ENCODE measurements around the gene ST6GALNAC4.
"Not testable (repeated sequence)": the region's sequence is repeated elsewhere in the genome, so short reads cannot be mapped to it uniquely, and the experiment has no call there.

ST6GALNAC4 gene

DNA sequence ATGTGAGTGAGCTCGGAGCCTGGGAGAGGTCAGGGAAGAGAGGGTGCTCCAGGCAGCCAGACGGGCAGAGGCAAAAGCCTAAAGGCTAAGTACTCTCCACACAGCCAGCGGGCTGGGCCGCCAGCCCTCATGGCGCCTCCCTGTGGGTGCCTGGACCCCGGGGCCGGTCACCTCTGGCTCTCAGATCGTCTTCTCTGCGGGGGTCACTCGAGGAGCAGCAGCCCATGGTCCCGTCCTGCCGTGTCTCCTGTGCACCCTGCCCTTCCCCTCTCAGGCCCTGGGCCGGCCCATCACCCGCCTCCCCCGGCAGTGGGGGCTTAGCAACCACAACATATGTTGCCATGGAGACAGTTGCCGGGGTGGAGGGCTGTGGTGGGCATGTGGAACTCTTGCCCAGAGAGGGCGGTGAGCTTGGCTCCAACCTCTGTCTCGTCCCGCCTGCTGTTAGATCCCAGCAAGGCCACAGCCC is 43.6 kb downstream of the ST6GALNAC4 start:
- DNase-seq (ENCODE audit: low spot score) (no peak), FAIRE-seq (no peak)

DNA sequence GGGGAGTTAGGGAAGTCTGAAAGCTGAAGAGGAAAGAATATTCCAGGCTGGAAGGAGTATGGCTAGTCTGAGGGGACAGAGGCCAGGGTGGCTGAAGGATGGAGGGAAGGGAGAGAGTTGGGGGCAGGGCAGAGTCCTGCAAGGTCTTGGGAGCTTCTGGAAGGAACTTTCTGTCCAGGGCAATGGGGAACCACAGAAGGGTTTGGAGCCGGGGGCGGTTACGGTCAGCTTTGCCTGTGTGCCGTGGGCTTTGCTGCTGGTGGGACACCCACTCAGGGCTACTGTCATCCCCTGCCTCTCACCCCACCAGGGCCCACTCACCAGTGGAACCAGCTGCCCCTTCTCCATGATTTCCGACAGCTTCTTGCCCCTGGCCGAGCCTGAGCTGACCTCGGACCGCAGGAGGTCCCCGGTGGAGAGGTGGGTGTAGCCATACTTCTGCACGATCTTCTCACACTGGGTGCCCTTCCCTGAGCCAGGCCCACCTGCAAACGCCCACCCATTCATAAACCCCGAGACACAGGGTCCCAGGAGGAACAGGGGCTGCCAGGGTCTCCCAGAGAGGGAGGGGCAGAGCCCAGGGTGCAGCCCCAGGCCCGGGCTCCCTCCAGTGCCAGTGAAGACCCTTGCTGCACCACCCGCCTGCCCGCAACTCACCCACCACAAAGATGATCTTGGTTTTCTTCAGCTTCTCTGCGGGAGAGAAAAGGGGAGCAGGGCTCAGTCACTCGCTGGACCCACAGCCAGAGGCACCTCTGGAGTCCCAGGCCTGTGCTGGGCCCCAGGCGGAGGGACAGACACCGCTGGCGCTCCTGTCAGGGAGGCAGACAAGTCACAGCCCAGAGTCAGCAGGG is 44.2 kb downstream of the ST6GALNAC4 start:
- DNase-seq (ENCODE audit: low spot score) (no peak), FAIRE-seq (no peak)

DNA sequence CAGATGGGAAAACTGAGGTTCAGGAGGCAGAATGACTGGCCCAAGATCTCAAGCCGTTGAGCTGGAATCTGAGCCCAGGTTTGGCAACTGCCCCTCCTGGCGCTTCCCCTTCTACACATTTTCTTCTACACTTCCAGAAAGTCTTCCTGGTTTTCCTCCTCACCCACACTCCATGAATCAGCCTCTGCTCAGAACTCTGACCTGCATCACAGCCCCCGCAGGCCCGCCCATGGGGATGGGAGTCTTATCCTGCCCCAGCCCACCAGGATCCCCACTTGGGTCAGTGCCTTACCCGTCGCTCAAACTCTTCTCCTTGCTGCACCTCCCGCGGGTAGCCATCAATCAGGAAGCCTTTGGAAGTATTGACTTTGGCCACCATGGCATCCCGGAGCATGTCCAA is 45.3 kb downstream of the ST6GALNAC4 start:
- FAIRE-seq (no peak), DNase-seq (ENCODE audit: low spot score) (no peak)

DNA sequence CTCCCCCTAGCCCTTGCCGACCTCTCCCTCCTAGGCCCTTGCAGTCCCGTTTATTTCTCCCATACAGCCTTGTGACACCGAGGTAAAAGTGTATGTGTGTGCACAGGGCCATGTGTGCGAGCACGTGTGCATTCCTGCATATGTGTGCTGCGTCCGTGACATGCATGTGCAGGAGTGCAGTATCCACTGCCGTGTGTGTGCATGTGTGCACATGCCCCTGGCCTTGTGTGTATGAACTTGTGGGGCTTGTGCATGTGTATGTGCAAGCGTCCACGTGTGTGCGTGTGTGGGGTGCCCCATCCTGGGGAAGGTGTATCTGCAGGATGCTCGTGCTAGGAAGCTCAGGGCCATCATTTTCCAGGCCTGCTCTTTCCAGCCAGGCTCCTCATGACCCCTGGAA is 46.0 kb downstream of the ST6GALNAC4 start:
- no peak for DNase-seq (ENCODE audit: low spot score)
- no peak for FAIRE-seq

DNA sequence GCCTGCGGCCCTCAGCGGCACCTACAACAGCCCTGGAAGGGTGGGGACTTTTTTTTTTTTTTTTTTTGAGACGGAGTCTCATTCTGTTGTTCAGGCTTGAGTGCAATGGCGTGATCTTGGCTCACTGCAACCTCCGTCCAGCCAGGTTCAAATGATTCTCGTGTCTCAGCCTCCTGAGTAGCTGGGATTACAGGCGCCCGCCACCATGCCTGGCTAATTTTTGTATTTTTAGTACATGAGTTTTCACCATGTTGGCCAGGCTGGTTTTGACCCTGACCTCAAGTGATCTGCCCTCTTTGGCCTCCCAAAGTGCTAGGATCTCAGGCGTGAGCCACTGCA is 46.7 kb downstream of the ST6GALNAC4 start:
- DNase-seq (ENCODE audit: low spot score); FAIRE-seq: not testable (repeated sequence)

DNA sequence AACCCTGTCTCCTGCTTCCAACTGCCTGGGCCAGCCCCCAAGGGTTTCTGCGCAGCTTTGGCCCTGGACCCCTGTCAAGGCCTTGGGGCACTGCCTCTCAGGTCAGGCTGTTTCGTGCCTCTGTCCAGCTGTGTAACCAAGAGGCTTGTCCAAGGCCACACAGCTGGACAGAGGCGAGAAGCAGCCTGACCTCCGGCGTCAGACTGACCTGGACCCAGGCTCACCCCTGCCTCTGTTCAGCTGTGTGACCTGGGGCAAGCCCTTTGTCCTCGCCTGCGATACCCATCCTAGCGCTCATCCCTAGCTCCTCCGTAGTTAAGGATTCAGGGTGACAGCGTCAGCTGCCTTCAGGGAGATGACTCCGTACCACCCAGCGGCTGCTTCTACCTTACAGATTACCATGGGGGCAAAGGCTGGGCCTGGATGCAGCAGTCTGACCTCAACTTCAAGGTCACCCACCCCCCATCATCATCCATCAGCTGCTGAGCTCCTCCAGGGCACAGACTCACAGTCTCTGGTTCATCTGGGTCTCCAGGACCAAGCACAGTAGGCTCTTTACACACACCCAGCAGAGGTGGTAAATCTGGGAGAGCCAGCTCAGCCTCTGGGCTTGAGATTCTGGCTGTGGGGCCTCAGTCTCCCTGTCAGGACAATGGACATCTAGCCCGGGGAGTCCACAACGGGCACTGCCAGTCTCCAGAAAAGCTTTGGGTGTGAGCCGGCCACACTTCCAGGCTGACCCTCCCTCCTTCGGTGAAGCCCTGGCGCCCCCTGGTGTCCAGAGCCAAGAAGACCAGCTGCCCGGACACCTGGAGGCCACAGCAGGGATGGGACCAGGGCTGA is 47.3 kb downstream of the ST6GALNAC4 start:
- DNase-seq (ENCODE audit: low spot score) (peak; percentile 70), FAIRE-seq (peak; percentile 40)

DNA sequence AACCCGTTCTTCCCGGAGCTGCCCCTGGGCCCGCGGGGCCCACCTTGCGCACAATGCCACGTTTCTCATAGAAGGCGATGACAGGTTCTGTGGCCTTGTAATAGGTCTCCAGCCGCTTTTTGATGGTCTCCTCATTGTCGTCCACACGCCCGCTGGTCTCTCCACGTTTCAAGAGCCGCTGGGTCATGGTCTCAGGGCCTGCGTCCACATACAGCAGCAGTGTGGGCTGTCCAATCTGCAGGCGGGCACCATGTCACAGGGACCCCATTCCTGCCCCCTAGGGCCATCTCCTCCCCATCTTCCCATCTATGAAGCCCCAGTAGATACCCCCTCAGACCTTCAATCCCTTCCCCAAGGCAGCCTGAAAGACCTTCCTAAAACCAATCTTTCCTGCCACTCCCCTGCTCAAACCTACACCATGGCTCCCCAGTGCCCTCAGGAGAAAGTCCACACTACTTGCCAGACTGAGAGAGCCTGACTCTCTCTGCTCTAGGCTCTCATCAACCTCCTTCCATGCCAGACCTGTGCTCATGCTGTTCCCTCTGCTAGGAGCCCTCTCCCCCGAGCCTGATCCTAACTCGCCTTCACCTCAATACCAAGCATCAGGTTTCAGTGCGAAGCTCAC is 48.5 kb downstream of the ST6GALNAC4 start:
- DNase-seq (ENCODE audit: low spot score), result no peak

DNA sequence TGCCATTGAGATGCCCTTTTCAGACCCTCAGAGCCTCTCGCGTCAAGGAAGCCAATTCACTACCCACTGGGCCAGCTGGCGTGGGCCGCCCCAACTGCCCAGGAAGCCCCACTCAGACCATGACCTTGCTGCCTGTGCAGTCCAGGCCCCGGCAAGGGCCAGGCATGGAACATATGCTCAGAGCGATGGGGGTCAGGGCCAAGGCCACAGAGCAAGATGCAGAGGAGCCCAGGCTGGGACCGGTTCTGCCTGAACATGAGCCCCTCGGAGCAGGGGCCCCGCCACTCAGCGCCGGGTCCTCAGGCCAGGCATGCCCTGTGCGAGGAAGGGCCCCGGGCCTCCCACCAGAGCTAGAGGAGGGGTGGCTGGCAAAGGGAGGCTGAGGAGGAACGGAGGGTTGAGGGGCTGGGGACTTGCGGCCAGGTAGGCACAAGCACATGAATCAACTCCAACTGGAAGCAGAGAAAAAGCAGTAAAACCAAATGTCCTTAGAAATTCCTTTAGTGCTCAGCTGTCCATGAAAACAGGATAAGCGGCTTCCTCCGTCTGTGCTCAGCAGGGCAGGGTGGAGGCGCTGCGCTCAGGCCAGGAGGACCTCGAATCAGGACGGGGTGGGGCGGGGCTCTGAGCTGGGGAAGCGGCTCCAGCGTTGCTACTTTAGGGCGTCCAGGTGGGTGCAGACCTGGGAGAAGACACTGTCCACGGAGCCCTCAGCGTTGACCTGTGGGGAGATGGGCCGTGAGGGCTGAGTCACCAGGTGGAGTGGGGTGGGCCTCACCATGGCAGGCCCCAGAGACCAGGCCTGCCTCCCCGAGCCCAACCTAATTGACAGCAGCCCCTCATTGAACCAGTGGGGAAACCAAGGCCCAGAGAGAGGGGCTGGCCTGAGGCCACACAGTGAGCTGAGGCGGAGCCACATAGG is 49.2 kb downstream of the ST6GALNAC4 start:
- no peak for DNase-seq (ENCODE audit: low spot score)
- FAIRE-seq, result no peak

More for the DNA sequence above, 48.5 kb downstream of the ST6GALNAC4 start:
- FAIRE-seq, result no peak

DNA sequence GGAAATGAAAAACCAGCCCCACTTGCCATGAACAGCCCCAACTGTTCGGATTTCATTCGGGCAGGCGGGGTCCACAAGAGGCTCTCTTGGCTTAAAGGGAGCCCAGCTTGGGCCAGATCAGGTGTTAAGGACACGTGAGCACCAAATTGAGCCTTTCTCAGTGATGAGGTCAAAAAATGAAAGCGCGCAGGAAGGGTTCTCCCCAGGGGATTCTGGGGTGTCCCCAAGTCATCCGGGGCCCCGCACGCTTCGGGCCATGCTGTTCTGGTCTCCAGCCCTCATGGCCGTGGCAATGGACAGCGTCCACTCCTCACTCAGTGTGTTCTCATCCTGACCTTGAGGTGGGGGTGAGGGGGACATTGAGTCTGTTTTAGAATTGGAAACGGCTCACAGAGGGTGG is 50.3 kb downstream of the ST6GALNAC4 start:
- DNase-seq (ENCODE audit: low spot score), result no peak
- FAIRE-seq, result no peak

DNA sequence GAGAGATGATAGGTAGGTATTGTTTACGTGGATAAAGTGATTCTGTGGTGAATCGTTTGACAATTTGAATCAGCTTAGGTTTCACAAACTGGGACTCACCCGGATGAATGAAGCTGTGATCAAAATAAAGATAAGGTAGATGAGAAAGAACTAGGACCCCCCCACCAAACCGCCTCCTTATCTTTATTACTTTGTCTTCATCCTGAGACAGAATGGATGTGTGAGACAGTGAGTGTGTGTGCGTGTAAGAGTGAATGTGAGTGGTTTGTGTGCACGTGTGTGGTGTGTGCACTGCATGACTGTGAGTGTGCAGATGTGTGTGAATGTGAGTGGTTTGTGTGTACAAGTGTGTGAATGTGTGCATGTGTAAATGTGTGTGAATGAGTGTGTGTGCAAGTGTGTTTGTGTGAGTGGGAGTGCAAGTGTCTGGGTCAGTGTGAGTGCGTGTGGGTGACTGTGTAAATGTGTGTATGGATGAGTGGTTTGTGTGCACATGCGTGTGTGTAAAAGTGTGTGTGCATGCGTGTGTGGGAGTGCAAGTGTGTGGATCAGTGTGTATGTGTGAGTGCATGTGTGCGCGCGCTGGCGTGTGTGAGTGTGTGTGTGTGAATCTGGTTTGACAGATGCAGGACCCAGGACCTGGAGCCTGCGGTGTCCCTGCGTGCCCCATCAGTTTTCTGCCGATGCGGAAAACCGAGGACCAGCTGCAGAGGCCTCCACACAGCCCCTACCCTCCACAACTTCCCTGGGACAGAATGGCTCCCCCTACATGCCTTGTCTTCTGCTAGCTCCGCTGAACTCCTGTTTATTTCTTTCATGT is 51.0 kb downstream of the ST6GALNAC4 start:
- FAIRE-seq (no peak), DNase-seq (ENCODE audit: low spot score) (no peak)

DNA sequence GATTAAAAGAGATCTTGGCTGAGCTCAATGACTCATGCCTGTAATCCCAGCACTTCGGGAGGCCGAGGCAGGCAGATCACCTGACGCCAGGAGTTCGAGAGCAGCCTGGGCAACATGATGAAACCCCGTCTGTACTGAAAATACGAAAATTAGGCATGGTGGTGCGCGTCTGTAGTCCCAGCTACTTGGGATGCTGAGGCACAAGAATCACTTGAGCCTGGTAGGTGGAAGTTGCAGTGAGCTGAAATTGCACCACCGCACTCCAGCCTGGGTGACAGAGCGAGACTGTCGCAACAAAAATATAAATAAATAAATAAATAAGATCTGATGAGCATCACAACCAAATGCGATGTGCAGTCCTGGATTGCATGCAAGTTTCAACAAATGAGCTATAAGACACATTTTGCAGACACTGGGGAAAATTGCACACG is 53.6 kb downstream of the ST6GALNAC4 start:
- FAIRE-seq, result no peak

DNA sequence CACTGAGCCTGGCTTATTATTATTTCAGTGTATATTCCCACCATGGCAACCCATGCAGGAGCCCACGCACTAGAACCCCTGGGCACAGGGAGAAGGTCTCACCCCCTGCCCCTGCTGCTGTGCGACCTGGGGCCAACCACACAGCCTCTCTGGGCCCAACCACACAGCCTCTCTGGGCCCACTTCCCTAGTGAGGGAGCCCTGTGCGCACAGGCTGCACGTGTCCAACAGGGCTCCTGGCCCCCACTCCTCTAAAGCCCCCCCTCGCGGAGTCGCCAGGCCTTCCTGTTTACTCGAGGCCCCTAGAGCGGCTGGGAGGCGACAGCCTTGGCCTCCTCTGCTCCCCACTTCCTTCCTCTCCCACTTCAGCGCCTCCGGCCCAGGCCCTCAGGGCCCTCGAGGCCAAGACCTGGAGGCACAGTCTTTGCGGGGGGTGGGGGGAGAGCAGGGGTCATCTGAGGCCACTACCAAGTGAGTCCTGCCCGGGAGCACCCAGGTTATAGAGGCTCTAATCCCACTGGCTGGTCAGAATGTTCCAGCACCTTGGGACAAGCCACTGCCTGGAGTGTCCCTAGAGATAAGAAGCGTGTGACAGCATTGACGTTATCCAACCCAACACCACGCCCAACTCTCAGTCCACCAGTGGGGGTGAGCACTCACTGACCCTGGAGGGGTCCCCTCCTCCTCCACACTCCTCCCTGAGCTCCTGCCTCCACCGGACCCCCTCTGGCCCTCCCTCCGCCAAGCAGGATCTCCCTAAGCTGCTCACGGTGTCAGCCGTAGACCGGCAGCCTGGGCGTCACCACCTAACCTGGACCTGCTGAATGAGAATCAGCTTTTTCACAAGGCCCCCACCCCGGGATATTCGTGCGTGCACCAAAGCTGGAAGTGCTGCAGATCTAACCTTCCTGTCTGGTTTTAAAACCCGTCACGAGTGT is 54.5 kb downstream of the ST6GALNAC4 start:
- DNase-seq (ENCODE audit: low spot score) (no peak), FAIRE-seq (no peak)

More for the DNA sequence above, 53.6 kb downstream of the ST6GALNAC4 start:
- no peak for DNase-seq (ENCODE audit: low spot score)

DNA sequence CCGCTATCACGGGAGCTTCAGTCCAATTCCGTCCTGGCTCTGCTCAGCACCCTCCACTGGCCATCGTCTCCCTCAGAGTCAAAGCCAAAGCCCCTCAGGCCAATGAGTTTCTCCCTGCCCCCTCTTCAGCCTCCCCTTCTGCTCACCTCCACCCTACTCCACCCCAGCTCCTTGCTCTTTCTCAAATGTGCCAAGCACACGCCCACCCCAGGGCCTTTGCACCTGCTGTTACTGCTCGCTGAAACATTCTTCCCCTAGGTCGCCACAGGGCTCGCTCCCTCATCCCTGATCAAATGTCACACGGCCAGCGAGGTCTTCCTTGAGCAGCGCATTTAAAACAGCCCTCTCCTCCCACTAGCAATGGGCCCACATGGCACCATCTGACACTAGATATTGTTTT is 56.1 kb downstream of the ST6GALNAC4 start:
- FAIRE-seq (no peak), DNase-seq (ENCODE audit: low spot score) (no peak)

DNA sequence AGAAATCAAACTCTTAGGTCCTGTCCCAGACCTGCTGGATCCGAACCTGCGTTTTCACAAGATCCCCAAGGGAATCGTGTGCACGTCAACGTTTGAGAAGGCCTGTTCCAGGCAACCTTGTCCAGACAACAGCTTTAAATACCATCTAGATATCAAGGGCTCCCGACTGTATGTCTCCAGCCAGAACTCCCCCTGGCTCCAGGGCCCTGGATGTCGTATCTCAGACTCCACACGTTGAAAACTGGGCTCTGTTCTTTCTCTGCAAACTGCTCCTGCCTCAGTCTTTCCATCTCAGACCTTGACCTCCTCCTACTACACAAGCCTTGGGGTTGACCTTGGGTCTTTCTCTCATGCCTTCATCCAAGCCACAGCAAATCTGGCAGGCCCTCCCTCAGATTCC is 56.6 kb downstream of the ST6GALNAC4 start:
- no peak for DNase-seq (ENCODE audit: low spot score)
- no peak for FAIRE-seq

DNA sequence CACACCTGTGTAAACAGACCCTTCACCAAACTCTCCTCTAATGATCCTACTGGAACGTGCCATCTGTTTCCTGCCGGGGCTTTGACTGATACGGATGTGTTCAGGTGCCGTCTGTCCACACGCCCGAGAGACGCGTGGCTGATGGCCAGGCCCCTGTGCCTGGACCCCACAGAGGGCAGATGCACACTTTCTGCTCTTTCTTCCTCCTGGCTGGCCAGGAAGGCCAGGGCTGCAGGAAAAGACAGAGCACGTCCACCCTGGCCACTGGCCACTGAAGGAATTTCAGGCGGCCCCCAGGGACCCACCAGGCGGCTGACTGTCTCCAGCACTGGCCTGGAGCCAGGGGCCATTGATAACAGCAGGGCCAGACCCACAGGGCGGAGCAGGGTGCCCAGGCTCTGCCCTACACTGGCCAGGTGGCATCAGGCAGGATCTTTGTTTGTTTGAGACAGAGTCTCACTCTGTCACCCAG is 58.8 kb downstream of the ST6GALNAC4 start:
- DNase-seq (ENCODE audit: low spot score) (no peak), FAIRE-seq (no peak)

Measured in RCC 7860 (cell line).